ENCODE results near the gene FN1.

FN1 gene

DNA sequence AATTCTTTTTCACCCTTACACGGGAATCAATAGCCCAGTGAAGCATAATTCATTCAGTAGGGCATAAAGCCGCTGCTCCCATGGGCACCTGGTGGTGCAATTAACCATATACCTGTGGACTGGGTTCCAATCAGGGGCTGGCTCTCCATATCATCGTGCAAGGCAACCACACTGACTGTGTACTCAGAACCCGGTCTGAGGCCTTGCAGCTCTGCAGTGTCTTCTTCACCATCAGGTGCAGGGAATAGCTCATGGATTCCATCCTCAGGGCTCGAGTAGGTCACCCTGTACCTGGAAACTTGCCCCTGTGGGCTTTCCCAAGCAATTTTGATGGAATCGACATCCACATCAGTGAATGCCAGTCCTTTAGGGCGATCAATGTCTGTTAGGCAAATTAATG, 55.2 kb downstream of the FN1 start:
- no peak for DNase-seq

GRCh38 chr2:215379948-215380347, 55.9 kb downstream of the FN1 start:
- no peak for DNase-seq

DNA sequence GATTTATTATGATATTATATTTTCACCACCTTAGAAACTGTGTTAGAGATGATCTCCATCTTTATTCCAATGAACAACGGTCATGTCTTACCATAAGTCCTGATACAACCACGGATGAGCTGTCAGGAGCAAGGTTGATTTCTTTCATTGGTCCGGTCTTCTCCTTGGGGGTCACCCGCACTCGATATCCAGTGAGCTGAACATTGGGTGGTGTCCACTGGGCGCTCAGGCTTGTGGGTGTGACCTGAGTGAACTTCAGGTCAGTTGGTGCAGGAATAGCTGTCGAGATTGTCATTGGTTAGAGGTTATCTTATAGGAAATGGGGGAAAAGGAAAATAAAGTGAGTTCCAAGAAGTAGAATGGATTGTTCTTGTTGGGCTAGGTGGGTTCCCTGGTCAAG, 56.8 kb downstream of the FN1 start:
- DNase-seq = no peak

DNA sequence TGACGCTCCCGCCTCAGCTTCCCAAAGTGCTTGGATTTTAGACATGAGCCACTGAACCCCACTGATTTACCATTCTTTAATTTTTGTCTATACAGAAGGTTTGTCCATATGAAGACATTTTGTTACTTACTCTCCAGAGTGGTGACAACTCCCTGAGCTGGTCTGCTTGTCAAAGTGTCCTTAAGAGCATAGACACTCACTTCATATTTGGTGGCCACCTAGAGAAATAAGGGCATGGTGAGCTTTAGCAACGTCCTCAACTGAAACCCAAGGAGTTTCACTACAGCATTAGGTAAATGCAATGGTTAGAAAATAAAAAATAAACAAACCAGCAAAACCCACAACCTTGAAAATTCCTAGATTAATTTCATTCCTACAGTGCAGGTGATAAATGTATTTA, 57.8 kb downstream of the FN1 start:
- DNase-seq = no peak

DNA sequence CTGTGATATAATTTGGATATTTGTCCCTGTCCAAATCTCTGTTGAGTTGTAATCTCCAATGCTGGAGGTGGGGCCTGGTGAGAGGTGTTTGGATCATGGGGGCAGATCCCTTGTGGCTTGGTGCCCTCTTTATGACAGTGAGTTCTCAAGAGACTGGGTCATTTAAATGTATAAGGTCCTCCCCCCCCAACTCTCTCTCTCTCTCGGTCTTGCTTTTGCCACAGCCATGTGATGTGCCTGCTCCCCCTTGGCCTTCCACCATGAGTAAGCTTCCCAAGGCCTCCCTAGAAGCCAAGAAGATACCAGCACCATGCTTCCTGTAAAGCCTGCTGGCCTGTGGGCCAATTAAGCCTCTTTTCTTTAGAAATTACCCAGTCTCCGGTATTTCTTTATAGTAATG, 58.6 kb downstream of the FN1 start:
- DNase-seq = no peak

- DNase-seq = no peak
Observed at GRCh38 chr2:215376103-215376780, 59.6 kb downstream of the FN1 start.

DNA sequence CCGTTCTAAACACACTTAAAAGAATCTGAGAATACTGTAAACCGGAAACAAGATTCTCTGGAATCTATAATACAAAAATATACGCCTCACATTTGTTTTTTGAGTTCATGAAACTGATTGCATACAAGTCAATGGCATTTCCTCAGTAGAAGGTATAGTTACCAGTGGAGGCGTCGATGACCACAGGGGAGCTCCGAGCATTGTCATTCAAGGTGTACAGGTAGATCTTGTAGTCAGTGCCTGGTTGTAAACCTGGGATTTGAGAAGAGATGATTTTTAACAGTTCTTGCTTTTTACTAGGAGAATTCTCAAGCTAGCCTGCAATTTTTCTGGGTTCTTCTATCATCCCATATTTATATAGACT, 60.4 kb downstream of the FN1 start:
- no peak for DNase-seq

- DNase-seq = no peak
Observed at GRCh38 chr2:215374642-215375466, 61.0 kb downstream of the FN1 start.

GRCh38 chr2:215374002-215374401, 61.9 kb downstream of the FN1 start:
- DNase-seq = no peak

DNA sequence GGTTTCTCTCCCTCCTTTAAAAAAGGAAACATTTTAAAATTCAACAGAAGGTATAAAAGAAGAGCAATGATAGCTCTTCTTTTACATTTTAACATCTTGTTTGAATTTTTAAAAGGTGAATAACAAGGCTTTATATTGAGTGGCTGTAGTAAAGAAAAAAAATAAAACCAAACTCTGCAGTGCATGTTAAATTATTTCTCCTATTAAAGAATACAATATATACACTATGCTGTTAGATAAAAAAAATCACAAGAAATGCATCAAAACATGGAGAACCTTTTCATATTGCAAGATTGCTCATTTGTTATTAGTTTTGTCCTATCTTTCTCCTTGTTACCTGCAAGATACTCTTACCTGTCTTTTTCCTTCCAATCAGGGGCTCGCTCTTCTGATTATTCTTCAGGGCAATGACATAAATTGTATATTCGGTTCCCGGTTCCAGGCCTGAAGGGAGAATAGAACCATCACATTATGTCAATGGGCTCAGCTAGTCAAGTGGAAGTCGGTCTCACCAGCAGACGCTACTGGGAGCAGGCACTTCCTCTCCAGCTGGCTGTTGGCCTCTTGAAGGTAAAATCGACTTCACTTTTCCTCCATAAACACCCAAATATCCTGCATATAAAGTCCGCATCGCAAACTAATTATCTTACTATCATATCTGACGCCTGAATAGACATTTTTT, 62.8 kb downstream of the FN1 start:
- no peak for DNase-seq

DNA sequence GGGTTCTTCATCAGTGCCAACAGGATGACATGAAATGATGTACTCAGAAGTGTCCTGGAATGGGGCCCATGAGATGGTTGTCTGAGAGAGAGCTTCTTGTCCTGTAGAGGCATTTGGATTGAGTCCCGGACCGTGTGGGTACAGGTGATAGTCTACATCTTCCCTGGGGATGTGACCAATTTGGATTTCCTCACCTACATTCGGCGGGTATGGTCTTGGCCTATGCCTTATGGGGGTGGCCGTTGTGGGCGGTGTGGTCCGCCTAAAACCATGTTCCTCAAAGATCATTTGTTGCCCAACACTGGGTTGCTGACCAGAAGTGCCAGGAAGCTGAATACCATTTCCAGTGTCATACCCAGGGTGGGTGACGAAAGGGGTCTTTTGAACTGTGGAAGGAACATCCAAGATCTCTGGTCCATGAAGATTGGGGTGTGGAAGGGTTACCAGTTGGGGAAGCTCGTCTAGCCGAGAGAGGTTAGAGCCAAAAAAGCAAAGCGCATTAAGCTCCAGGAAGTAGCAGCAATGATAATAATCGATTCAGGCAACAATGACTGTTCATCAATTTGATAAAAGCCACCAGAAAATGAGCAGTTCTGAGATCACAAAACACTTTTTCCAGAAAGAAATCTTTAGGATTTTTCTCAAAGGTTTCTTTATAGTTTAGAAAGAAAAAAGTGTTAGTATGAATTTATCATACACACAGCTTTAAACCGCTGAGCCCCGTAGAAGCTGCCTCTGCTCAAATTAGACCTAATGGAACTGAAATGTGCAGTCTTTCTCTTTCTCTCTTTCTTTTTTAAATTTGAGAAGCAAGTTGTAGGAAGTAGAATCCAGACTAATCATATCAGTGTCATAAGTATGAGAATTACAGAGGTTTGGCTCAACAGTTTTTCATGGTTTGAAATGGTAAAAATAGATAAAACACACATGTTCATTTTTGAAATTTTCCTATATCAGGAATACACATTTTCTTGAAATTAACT, 63.7 kb downstream of the FN1 start:
- DNase-seq = no peak

- DNase-seq = no peak
Observed at GRCh38 chr2:215370112-215370965, 65.5 kb downstream of the FN1 start.

- no peak for DNase-seq
Observed at GRCh38 chr2:215369181-215369760, 66.6 kb downstream of the FN1 start.

GRCh38 chr2:215368493-215368809, 67.4 kb downstream of the FN1 start:
- DNase-seq = no peak

DNA sequence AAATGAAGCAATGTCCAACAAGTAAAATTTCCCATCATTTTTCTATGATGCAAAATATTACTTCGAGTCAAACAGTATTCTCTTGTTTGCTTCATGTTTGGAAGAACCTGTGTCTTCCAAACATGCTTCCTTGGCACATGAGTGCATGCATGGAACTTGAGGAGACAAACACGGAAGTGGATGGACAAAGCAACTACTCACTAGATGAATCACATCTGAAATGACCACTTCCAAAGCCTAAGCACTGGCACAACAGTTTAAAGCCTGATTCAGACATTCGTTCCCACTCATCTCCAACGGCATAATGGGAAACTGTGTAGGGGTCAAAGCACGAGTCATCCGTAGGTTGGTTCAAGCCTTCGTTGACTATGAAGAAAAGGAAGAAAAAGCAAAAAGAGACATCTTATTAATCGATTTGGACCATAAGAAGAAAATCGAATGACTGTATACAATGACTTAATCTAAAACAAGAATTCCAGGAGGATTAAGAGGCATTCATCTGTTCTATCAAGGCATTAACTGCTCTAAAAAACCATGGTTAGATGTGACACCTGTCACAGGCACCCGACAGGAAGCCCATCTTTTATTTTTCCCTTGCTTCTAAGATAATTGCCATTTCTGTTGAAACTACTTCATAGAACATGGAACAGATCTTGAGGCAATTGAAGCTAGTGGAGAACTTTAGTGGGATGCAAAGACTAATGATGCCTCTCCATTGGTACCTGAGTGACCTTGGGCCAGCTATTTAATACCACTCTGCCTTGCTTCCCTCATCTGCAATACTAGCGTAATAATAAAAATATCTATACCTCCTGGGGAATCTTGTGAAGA, 68.0 kb downstream of the FN1 start:
- no peak for DNase-seq

GRCh38 chr2:215366440-215367032, 69.3 kb downstream of the FN1 start:
- DNase-seq = no peak

- no peak for DNase-seq
Observed at GRCh38 chr2:215365184-215365658, 70.6 kb downstream of the FN1 start.

- DNase-seq = peak; percentile 35
Observed at GRCh38 chr2:215364157-215365155, 71.4 kb downstream of the FN1 start.
